ENCODE data around the gene CDC27.

DNA sequence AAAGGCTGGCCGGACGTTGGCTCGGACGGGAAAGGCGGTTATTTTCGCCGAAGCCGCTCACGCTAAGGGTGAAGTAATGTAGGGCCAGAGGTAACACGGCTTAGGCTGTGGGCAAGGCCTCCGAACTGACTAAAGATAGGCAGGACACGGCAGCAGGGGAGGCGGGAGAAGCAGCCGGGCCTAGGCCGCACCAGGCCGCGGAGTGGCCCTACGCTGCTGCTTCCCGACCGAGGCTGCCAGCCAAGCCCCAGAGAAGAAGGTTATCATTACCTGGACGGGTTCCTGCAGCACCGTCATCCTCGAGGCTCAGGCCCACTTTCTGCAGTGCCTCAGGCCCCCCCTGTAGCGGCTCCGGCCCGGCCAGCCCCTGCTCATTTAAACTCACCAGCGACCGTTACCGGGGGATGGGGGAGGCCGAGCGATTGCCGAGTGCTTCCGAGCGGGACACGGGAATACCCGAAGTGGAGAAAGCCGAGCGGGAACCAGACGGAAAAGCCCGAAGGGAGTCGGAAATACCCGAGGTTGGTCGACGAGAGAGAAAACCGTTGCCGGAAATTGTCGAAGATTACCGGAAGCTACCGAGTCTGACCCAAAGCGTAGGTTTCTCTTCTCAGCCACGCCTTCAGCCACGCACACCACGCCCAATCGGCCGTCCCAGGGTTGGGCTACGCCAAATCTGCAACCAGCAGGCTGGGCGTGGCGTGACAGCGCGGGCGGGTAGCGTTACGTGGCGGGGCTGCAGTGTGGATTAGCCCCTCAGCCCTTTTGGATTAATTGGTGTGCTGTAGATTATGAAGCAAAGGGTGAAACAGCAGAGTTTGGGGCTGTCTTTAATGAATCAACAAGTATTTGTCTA is at the start of gene CDC27:
- no peak for TF ChIP-seq CTCF (IDR thresholded peaks at IDR 0.05)
- TF ChIP-seq POLR2A (IDR thresholded peaks at IDR 0.05), result peak; percentile 66
- no peak for TF ChIP-seq EP300 (IDR thresholded peaks at IDR 0.05)
